Heart right ventricle (tissue), 16 donors: ENCODE results near the gene KRTAP1-3. TPM values are rescaled to one million over a fixed set of nuclear protein-coding genes. Genes with fewer than 3 reads are reported as not detected.

Experiments
- ATAC-seq, 8 donors: fragments of 200-7000 bp; cut with Tn5 transposase; one replicate each; pipeline ENCODE4 v1.9.1; 2020; ENCODE audit warnings: mild to moderate bottlenecking in 8 of 8, moderate library complexity in 8 of 8, moderate number of reproducible peaks in 1 of 8
- DNase-seq, 2 donors: peaks; one replicate each; pipeline ENCODE4 v3.0.0-alpha.2; 2020
- H3K27ac ChIP-seq, 10 donors: fragments of 200-600 bp; sonication (generic) in 2 of 10; one replicate each; pipeline versions ENCODE4 v1.5.0 to v1.8.0; 2020 to 2022; ENCODE audit warnings: mild to moderate bottlenecking in 3 of 10
- H3K27me3 ChIP-seq, 7 donors: fragments of 200-600 bp; one replicate each; pipeline ENCODE4 v1.8.0; 2021 to 2022; ENCODE audit warnings: mild to moderate bottlenecking in 2 of 7
- H3K36me3 ChIP-seq, 9 donors: fragments of 200-600 bp; sonication (generic) in 1 of 9; one replicate each; pipeline versions ENCODE4 v1.5.0 to v1.8.0; 2020 to 2022; ENCODE audit warnings: mild to moderate bottlenecking in 2 of 9
- H3K4me1 ChIP-seq, 9 donors: fragments of 200-600 bp; sonication (generic) in 1 of 9; one replicate each; pipeline versions ENCODE4 v1.5.0 to v1.8.0; 2020 to 2022; ENCODE audit warnings: mild to moderate bottlenecking in 4 of 9
- H3K4me3 ChIP-seq, 10 donors: fragments of 200-600 bp; sonication (generic) in 2 of 10; one replicate each; pipeline versions ENCODE4 v1.5.0 to v1.8.0; 2020 to 2022; ENCODE audit warnings: mild to moderate bottlenecking in 7 of 10, moderate library complexity in 2 of 10
- H3K9me3 ChIP-seq, 11 donors: fragments of 200-600 bp in 10 of 11; sonication (generic) in 2 of 11; one replicate each; pipeline versions ENCODE4 v1.5.0 to v1.8.0; 2013 to 2022; ENCODE audit warnings: mild to moderate bottlenecking in 2 of 11, control low read depth in 1 of 11, moderate library complexity in 1 of 11
- WGBS, 2 donors: extraction: QIAGEN DNeasy Blood & Tissue Kit; methylation state at CpG; one replicate each; pipeline ENCODE4 v1.1.7; 2013; ENCODE audit warnings: inconsistent platforms in 1 of 2; 5-methylcytosine and 5-hydroxymethylcytosine counted together
- intact Hi-C, 10 donors: fragments of 100-400 bp; cut with DNase I; formaldehyde crosslinking; loops; one replicate each; pipeline versions ENCODE4 v1.11.1 to v1.14.2; 2022
- polyA plus RNA-seq, 2 donors: library from polyadenylated mRNA; stranded (reverse); fragments of 200-250 nt; gene quantifications; one replicate each; pipeline ENCODE4 v1.2.3, GENCODE V29; 2013
- total RNA-seq, 10 donors: library from RNA; stranded (reverse); fragmentation: NEBNext Ultra II Directional in 3 of 10; extraction: Animal tissue kit (Norgen Biotek cat#: 25700) in 3 of 10; gene quantifications; one replicate each; pipeline versions ENCODE4 v1.2.1 to v1.2.4, GENCODE V29; 2021 to 2023
- TF ChIP-seq, protein P1 (sequence below), 9 donors: fragments of 200-600 bp; sonication (generic) in 2 of 9; IDR thresholded peaks; one replicate each; pipeline versions ENCODE4 v1.5.0 to v1.8.0; 2021 to 2022; ENCODE audit warnings: antibody characterized with exemption in 9 of 9, mild to moderate bottlenecking in 5 of 9, moderate library complexity in 1 of 9
- donor health status: Arrhythmogenic right ventricular cardiomyopathy.
- donor health status: ischemic (EF 13 %, LVEDD 7.1; RV severe dilation, severe dysfunction).
- donor health status: healthy with polysubstance abuse.
- donor health status: DM: no; HTN: yes; CAD: no.
- donor health status: DM: no; HTN: no; CAD: no.
- donor health status: ischemic (EF 25% LVEDD 6.9; RV normal size, moderate dysfunction).
- donor health status: ischemic (EF 25% LVEDD 5.7; RV mildly dilated, moderate dysfunction).
- donor health status: healthy.
- donor health status: DM: yes; HTN: yes; CAD: no.
- donor health status: Ischemic cardiomyopathy.
- donor health status: ischemic (EF 35%, LVEDD 5.7; RV mildly dilated, moderate dysfunction).
- donor health status: nonischemic (EF 11% LVEDD 7.7; RV severe dilation, severe dysfunction).
- donor health status: DM: yes; HTN: yes; CAD: no.
- donor health status: PGD.
- donor health status: ischemic (EF 29% LVEDD 5.4; RV normal size, mild dysfunction).
- donor health status: nonischemic (EF 23%, LVEDD 6.1; RV moderate dilation, normal function).

KRTAP1-3 gene
- total and polyA plus RNA-seq, 12 donors, result not detected

DNA sequence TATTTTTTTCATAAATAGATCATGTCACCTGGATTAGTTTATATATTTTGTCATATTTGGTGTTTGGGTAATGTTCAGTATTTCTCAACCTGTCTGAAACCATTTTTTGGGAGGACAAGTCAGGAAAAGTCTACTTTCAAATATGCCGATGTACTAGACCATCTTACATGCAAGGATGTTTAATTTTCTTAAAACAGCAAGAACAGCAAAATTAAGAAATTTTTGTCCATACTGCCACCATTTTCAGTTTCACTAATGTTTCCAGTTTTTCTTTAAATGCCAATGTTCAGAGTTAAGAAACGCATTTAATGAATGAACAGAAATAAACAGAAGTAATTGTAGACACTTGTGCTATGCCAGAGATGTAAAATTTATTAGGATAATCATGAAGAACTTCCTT is 41.6 kb downstream of the KRTAP1-3 start:
- intact Hi-C loops, result no loop called here
- DNase-seq (no peak), ATAC-seq (no peak)
- Histone ChIP-seq H3K4me1 (no peaks in the 10 kb centered on the region), H3K4me3 (no peak overlapping the region), H3K27me3 (peaks cover 0 to 58% (median 26%) of the 10 kb centered on the region in 7 donors), H3K36me3 (no peaks in the 10 kb centered on the region), H3K27ac (no peak overlapping the region), H3K9me3 (peaks cover 0 to 7% (median 0%) of the 10 kb centered on the region in 11 donors)
- WGBS, 2 donors, result 92 to 99% methylated on average over 2 of the region's 2 CpGs
- TF ChIP-seq, protein P1, sequence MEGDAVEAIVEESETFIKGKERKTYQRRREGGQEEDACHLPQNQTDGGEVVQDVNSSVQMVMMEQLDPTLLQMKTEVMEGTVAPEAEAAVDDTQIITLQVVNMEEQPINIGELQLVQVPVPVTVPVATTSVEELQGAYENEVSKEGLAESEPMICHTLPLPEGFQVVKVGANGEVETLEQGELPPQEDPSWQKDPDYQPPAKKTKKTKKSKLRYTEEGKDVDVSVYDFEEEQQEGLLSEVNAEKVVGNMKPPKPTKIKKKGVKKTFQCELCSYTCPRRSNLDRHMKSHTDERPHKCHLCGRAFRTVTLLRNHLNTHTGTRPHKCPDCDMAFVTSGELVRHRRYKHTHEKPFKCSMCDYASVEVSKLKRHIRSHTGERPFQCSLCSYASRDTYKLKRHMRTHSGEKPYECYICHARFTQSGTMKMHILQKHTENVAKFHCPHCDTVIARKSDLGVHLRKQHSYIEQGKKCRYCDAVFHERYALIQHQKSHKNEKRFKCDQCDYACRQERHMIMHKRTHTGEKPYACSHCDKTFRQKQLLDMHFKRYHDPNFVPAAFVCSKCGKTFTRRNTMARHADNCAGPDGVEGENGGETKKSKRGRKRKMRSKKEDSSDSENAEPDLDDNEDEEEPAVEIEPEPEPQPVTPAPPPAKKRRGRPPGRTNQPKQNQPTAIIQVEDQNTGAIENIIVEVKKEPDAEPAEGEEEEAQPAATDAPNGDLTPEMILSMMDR (IDR thresholded peaks at IDR 0.05), result no peak

DNA sequence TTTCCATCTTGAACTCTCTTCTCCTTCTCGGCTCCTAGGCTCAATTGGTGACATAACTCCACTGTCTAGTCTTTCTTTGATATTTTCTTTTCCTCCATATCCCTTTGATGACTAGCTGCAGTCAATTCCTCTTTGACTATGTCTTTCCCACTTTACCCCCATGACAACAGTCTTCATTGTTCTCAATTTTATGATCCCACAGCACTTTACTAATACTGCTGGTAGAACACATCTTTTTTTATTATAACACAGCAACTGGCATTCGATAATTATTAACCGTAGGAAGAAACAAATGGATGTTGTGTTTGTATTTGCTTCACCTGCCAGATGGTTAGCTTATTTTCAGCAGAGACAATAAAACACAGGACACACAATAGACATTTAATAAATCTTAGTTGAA is 42.0 kb downstream of the KRTAP1-3 start:
- H3K36me3 ChIP-seq, result no peaks in the 10 kb centered on the region
- intact Hi-C loops, result no loop called here
- ATAC-seq, result no peak
- TF ChIP-seq, protein P1 (IDR thresholded peaks at IDR 0.05), result no peak
- peaks cover 0 to 54% (median 26%) of the 10 kb centered on the region in 7 donors for H3K27me3 ChIP-seq
- no peak overlapping the region for H3K27ac ChIP-seq
- DNase-seq, result no peak
- H3K9me3 ChIP-seq, result peaks cover 0 to 7% (median 0%) of the 10 kb centered on the region in 11 donors
- H3K4me3 ChIP-seq, result no peak overlapping the region
- H3K4me1 ChIP-seq, result no peaks in the 10 kb centered on the region
- 81 to 83% methylated on average over 3 of the region's 3 CpGs for WGBS, 2 donors

DNA sequence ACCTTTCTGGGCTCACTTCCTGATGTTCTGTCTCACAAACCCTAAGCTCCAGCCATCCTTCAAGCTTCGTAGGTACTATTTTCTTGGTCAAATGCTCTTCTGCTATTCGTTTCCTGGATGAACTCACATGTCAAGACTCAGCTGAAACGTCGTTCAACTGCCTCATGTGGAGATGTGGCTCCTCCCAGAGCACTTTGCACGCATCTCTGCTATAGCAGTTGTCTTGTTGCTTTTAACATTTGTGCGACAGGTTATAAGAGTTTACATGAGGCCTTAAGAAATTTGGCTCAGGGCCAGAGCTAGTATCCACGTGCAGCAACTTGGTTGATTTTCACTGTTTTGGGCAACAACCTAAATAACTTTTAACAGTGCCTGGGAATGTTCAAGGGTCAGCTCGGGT is 47.8 kb downstream of the KRTAP1-3 start:
- Histone ChIP-seq H3K36me3 (no peaks in the 10 kb centered on the region), H3K27me3 (peaks cover 0 to 51% (median 16%) of the 10 kb centered on the region in 7 donors), H3K27ac (no peak overlapping the region), H3K9me3 (peaks cover 0 to 7% (median 0%) of the 10 kb centered on the region in 11 donors), H3K4me3 (no peak overlapping the region), H3K4me1 (no peaks in the 10 kb centered on the region)
- TF ChIP-seq, protein P1 (IDR thresholded peaks at IDR 0.05), result no peak
- 58 to 59% methylated on average over 8 of the region's 8 CpGs for WGBS, 2 donors
- no peak for DNase-seq
- intact Hi-C loops, result no loop called here
- no peak for ATAC-seq

DNA sequence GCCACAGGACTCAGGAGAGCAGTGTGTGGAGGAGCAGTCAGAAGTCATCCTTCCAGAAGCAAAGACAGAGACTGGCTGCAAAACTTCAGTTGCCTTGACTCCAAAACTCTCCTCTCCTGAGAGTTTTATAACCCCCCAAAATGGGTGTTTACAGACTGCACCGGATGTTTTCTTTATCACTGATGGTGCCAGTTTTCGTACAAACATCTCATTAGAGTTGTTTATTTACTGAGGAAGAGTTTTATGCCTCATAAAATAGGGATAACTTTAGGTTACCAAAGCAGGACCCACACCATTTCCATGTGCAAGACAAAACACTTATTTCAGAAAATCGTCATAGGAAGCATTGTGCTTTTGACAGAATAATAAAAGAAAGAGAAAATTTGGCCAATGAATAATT is 50.4 kb downstream of the KRTAP1-3 start, which contains the start of gene KRT40:
Gene KRT40, minus strand, starts transcription at position 101 of the 400 bp plus-strand sequence. Its CDS starts 53 bp downstream, at position 48.
- ATAC-seq, result no peak
- Histone ChIP-seq H3K27ac (no peak within 1 kb of the TSS), H3K9me3 (no peaks in the 10 kb centered on the region), H3K27me3 (peaks cover 0 to 44% (median 17%) of the 10 kb centered on the region in 7 donors), H3K36me3 (no peaks in the 10 kb centered on the region), H3K4me3 (no peak within 1 kb of the TSS), H3K4me1 (peaks cover 0 to 7% (median 0%) of the 10 kb centered on the region in 9 donors)
- intact Hi-C loops, result no loop called here
- TF ChIP-seq, protein P1 (IDR thresholded peaks at IDR 0.05), result no peak
- DNase-seq, result no peak
- 67 to 71% methylated on average over 3 of the region's 3 CpGs for WGBS, 2 donors

Other genes starting within 250 kb of the KRTAP1-3 start
Only the 30 nearest of the 37 such genes appear.
- gene KRT12, start 167.7 kb downstream of the KRTAP1-3 start, total RNA-seq, result not detected
- not detected for gene KRT12, start 167.7 kb downstream of the KRTAP1-3 start, polyA plus RNA-seq
- not detected for gene KRT20, start 149.6 kb downstream of the KRTAP1-3 start, total RNA-seq
- gene KRT20, start 149.6 kb downstream of the KRTAP1-3 start, polyA plus RNA-seq, result not detected
- gene KRT23, start 97.2 kb downstream of the KRTAP1-3 start, total RNA-seq, result under 1 TPM in 3 of 10 donors, not detected in 7; 0.19 to 0.25 (median 0.23) TPM
- under 1 TPM in 1 of 2 donors, not detected in 1; 0.01 TPM for gene KRT23, start 97.2 kb downstream of the KRTAP1-3 start, polyA plus RNA-seq
- not detected for gene KRT39, start 67.9 kb downstream of the KRTAP1-3 start, total RNA-seq
- gene KRT39, start 67.9 kb downstream of the KRTAP1-3 start, polyA plus RNA-seq, result not detected
- gene KRT40, start 50.5 kb downstream of the KRTAP1-3 start, total RNA-seq, result not detected
- gene KRT40, start 50.5 kb downstream of the KRTAP1-3 start, polyA plus RNA-seq, result not detected
- not detected for gene KRTAP3-3, start 40.7 kb downstream of the KRTAP1-3 start, total RNA-seq
- not detected for gene KRTAP3-3, start 40.7 kb downstream of the KRTAP1-3 start, polyA plus RNA-seq
- gene KRTAP3-2, start 35.0 kb downstream of the KRTAP1-3 start, total RNA-seq, result not detected
- not detected for gene KRTAP3-2, start 35.0 kb downstream of the KRTAP1-3 start, polyA plus RNA-seq
- not detected for gene KRTAP3-1, start 25.7 kb downstream of the KRTAP1-3 start, total RNA-seq
- gene KRTAP3-1, start 25.7 kb downstream of the KRTAP1-3 start, polyA plus RNA-seq, result not detected
- not detected for gene KRTAP1-5, start 7.7 kb downstream of the KRTAP1-3 start, total RNA-seq
- gene KRTAP1-5, start 7.7 kb downstream of the KRTAP1-3 start, polyA plus RNA-seq, result not detected
- gene KRTAP1-4, start 4.7 kb downstream of the KRTAP1-3 start, total RNA-seq, result not detected
- not detected for gene KRTAP1-4, start 4.7 kb downstream of the KRTAP1-3 start, polyA plus RNA-seq
- gene KRTAP1-1, start 6.6 kb upstream of the KRTAP1-3 start, total RNA-seq, result not detected
- gene KRTAP1-1, start 6.6 kb upstream of the KRTAP1-3 start, polyA plus RNA-seq, result not detected
- not detected for gene KRTAP2-1, start 12.4 kb upstream of the KRTAP1-3 start, total RNA-seq
- not detected for gene KRTAP2-1, start 12.4 kb upstream of the KRTAP1-3 start, polyA plus RNA-seq
- gene KRTAP2-2, start 20.4 kb upstream of the KRTAP1-3 start, total RNA-seq, result not detected
- not detected for gene KRTAP2-2, start 20.4 kb upstream of the KRTAP1-3 start, polyA plus RNA-seq
- gene KRTAP2-3, start 25.2 kb upstream of the KRTAP1-3 start, total RNA-seq, result not detected
- gene KRTAP2-3, start 25.2 kb upstream of the KRTAP1-3 start, polyA plus RNA-seq, result not detected
- not detected for gene KRTAP2-4, start 31.0 kb upstream of the KRTAP1-3 start, total RNA-seq
- gene KRTAP2-4, start 31.0 kb upstream of the KRTAP1-3 start, polyA plus RNA-seq, result not detected
- gene KRTAP4-7, start 49.3 kb upstream of the KRTAP1-3 start, total RNA-seq, result not detected
- gene KRTAP4-7, start 49.3 kb upstream of the KRTAP1-3 start, polyA plus RNA-seq, result not detected
- gene KRTAP4-8, start 63.3 kb upstream of the KRTAP1-3 start, total RNA-seq, result not detected
- not detected for gene KRTAP4-8, start 63.3 kb upstream of the KRTAP1-3 start, polyA plus RNA-seq
- not detected for gene KRTAP4-16, start 67.3 kb upstream of the KRTAP1-3 start, total RNA-seq
- not detected for gene KRTAP4-16, start 67.3 kb upstream of the KRTAP1-3 start, polyA plus RNA-seq
- not detected for gene KRTAP4-9, start 70.5 kb upstream of the KRTAP1-3 start, total RNA-seq
- gene KRTAP4-9, start 70.5 kb upstream of the KRTAP1-3 start, polyA plus RNA-seq, result not detected
- not detected for gene KRTAP4-11, start 83.5 kb upstream of the KRTAP1-3 start, total RNA-seq
- gene KRTAP4-11, start 83.5 kb upstream of the KRTAP1-3 start, polyA plus RNA-seq, result not detected
- gene KRTAP4-12, start 89.3 kb upstream of the KRTAP1-3 start, total RNA-seq, result not detected
- not detected for gene KRTAP4-12, start 89.3 kb upstream of the KRTAP1-3 start, polyA plus RNA-seq
- not detected for gene KRTAP4-6, start 105.7 kb upstream of the KRTAP1-3 start, total RNA-seq
- not detected for gene KRTAP4-6, start 105.7 kb upstream of the KRTAP1-3 start, polyA plus RNA-seq
- not detected for gene KRTAP4-5, start 115.0 kb upstream of the KRTAP1-3 start, total RNA-seq
- gene KRTAP4-5, start 115.0 kb upstream of the KRTAP1-3 start, polyA plus RNA-seq, result not detected
- not detected for gene KRTAP4-4, start 125.9 kb upstream of the KRTAP1-3 start, total RNA-seq
- not detected for gene KRTAP4-4, start 125.9 kb upstream of the KRTAP1-3 start, polyA plus RNA-seq
- not detected for gene KRTAP4-3, start 133.3 kb upstream of the KRTAP1-3 start, total RNA-seq
- gene KRTAP4-3, start 133.3 kb upstream of the KRTAP1-3 start, polyA plus RNA-seq, result not detected
- not detected for gene KRTAP4-2, start 143.3 kb upstream of the KRTAP1-3 start, total RNA-seq
- not detected for gene KRTAP4-2, start 143.3 kb upstream of the KRTAP1-3 start, polyA plus RNA-seq
- gene KRTAP4-1, start 150.0 kb upstream of the KRTAP1-3 start, total RNA-seq, result not detected
- gene KRTAP4-1, start 150.0 kb upstream of the KRTAP1-3 start, polyA plus RNA-seq, result not detected
- gene KRTAP9-1, start 155.0 kb upstream of the KRTAP1-3 start, total RNA-seq, result not detected
- not detected for gene KRTAP9-1, start 155.0 kb upstream of the KRTAP1-3 start, polyA plus RNA-seq
- gene KRTAP9-2, start 191.8 kb upstream of the KRTAP1-3 start, total RNA-seq, result not detected
- not detected for gene KRTAP9-2, start 191.8 kb upstream of the KRTAP1-3 start, polyA plus RNA-seq
- gene KRTAP9-3, start 197.6 kb upstream of the KRTAP1-3 start, total RNA-seq, result not detected
- gene KRTAP9-3, start 197.6 kb upstream of the KRTAP1-3 start, polyA plus RNA-seq, result not detected